ENCODE measurements around the gene MAP2K1.

The MAP2K1 gene

GRCh38 chr15:66523926-66524325 lies 137.2 kb downstream of the MAP2K1 start:
- no peak for TF ChIP-seq CTCF (IDR thresholded peaks at IDR 0.05; ENCODE audit: control insufficient read depth, extremely low read depth, insufficient read depth)
- no peak for DNase-seq (ENCODE audit: low read depth)
- no peak overlapping the region for H3K4me3 ChIP-seq (ENCODE audit: low read depth, low read length)

- DNase-seq (ENCODE audit: low read depth) = no peak
- no peak overlapping the region for H3K4me3 ChIP-seq (ENCODE audit: low read depth, low read length)
- TF ChIP-seq CTCF (IDR thresholded peaks at IDR 0.05; ENCODE audit: control insufficient read depth, extremely low read depth, insufficient read depth) = no peak
Measured at GRCh38 chr15:66524838-66525237, 138.1 kb downstream of the MAP2K1 start.

- H3K4me3 ChIP-seq (ENCODE audit: low read depth, low read length) = no peak overlapping the region
- DNase-seq (ENCODE audit: low read depth) = no peak
- TF ChIP-seq CTCF (IDR thresholded peaks at IDR 0.05; ENCODE audit: control insufficient read depth, extremely low read depth, insufficient read depth) = no peak
Measured at GRCh38 chr15:66535056-66535455, 148.3 kb downstream of the MAP2K1 start.
